H1 (cell line): Measurements from ENCODE around the gene SYT15. TPM values are rescaled to one million over a fixed set of nuclear protein-coding genes. Genes with fewer than 3 reads are reported as not detected.
A peak's percentile ranks its signal among the peaks of the same experiment; 100 is the strongest.

Source experiments
- CTCF ChIA-PET: fragments of 300-600 bp; sonication (Branson Sonifier 250); formaldehyde crosslinking; loops from one replicate; lab custom pipeline; 2021; ENCODE audit not compliant: partially characterized antibody; lab: Charles Lee
- POLR2A ChIA-PET: fragments of 300-600 bp; sonication (Branson Sonifier 250); formaldehyde crosslinking; loops from one replicate; lab custom pipeline; 2021; ENCODE audit warnings: inconsistent platforms; ENCODE audit not compliant: partially characterized antibody; lab: Charles Lee
- DNase-seq, 2 experiments: peaks; one replicate each; pipeline versions ENCODE4 v3.0.0 to v3.0.0-alpha.2; 2010 to 2022; ENCODE audit warnings: low spot score in 2 of 2, low read depth in 1 of 2, mixed read lengths in 1 of 2
- FAIRE-seq: peaks from 2 replicates; lab custom pipeline; 2011; peaks lifted over from hg19 to GRCh38; lab: Jason Lieb, UNC
- H2AFZ ChIP-seq: 2 replicates; pipeline ENCODE4 v1.8.1; 2012; ENCODE audit warnings: low read length, inconsistent platforms
- H2AK5ac ChIP-seq: 2 replicates; pipeline ENCODE4 v1.6.1; 2013; ENCODE audit warnings: low read depth, low read length
- H2BK120ac ChIP-seq: replicated peaks from 2 replicates; pipeline ENCODE3; 2013; ENCODE audit warnings: low read depth, low read length, inconsistent platforms
- H2BK12ac ChIP-seq: 2 replicates; pipeline ENCODE4 v1.6.1; 2013; ENCODE audit warnings: low read depth, low read length
- H2BK15ac ChIP-seq: 2 replicates; pipeline ENCODE4 v1.6.1; 2013; ENCODE audit warnings: low read length
- H2BK20ac ChIP-seq: 2 replicates; pipeline ENCODE4 v1.6.1; 2013; ENCODE audit warnings: low read length
- H2BK5ac ChIP-seq: 2 replicates; pipeline ENCODE4 v1.6.1; 2013; ENCODE audit warnings: low read depth, low read length
- H3K14ac ChIP-seq: 2 replicates; pipeline ENCODE4 v1.6.1; 2013; ENCODE audit warnings: inconsistent platforms; ENCODE audit not compliant: insufficient read length
- H3K18ac ChIP-seq: 2 replicates; pipeline ENCODE4 v1.6.1; 2013; ENCODE audit warnings: low read length; ENCODE audit errors: extremely low read depth
- H3K23ac ChIP-seq: 2 replicates; pipeline ENCODE4 v1.6.1; 2013; ENCODE audit warnings: inconsistent platforms; ENCODE audit not compliant: insufficient read length
- H3K23me2 ChIP-seq: 2 replicates; pipeline ENCODE4 v1.6.1; 2013; ENCODE audit warnings: low read depth, low read length
- H3K27ac ChIP-seq: 2 replicates; pipeline ENCODE4 v1.6.1; 2011; ENCODE audit warnings: low read depth, low read length, inconsistent platforms
- H3K27me3 ChIP-seq, 4 experiments: replicated peaks in 1 of 4; 1 replicate in 1 of 4; 2 replicates in 3 of 4; pipeline versions ENCODE4 v1.6.1 to v1.8.1; 2011 to 2013; ENCODE audit warnings: low read length in 3 of 4, mild to moderate bottlenecking in 3 of 4, inconsistent platforms in 2 of 4, mixed read lengths in 2 of 4, moderate library complexity in 1 of 4; ENCODE audit not compliant: control insufficient read depth in 3 of 4, insufficient read depth in 3 of 4; ENCODE audit errors: extremely low read depth in 1 of 4
- H3K36me3 ChIP-seq, 4 experiments: 2 replicates each; pipeline versions ENCODE4 v1.6.1 to v1.8.1; 2011 to 2013; ENCODE audit warnings: mild to moderate bottlenecking in 4 of 4, low read length in 3 of 4, moderate library complexity in 2 of 4, control low read depth in 1 of 4, inconsistent platforms in 1 of 4; ENCODE audit not compliant: insufficient read depth in 4 of 4, control insufficient read depth in 2 of 4
- H3K4ac ChIP-seq: replicated peaks from 2 replicates; pipeline ENCODE3; 2013; ENCODE audit warnings: low read length, low read depth, mixed read lengths, inconsistent platforms; ENCODE audit not compliant: insufficient read length
- H3K4me1 ChIP-seq, 4 experiments: replicated peaks in 1 of 4; 1 replicate in 1 of 4; 2 replicates in 3 of 4; pipeline versions ENCODE4 v1.6.1 to v1.8.1; 2011 to 2013; ENCODE audit warnings: low read length in 3 of 4, inconsistent platforms in 2 of 4, mixed read lengths in 1 of 4; ENCODE audit not compliant: insufficient read depth in 4 of 4, control insufficient read depth in 3 of 4
- H3K4me2 ChIP-seq, 2 experiments: 2 replicates each; pipeline versions ENCODE4 v1.6.1 to v1.8.1; 2011 to 2013; ENCODE audit warnings: low read depth in 2 of 2, low read length in 2 of 2, control low read depth in 1 of 2, inconsistent platforms in 1 of 2, mild to moderate bottlenecking in 1 of 2; ENCODE audit not compliant: insufficient read depth in 1 of 2
- H3K4me3 ChIP-seq, 4 experiments: fragments of 200-600, 300-600 bp in 1 of 4; sonication (generic), shearing (Covaris generic), sonication (Bioruptor Twin) in 1 of 4; 2 replicates each; pipeline versions ENCODE4 v1.5.1 to v1.8.1; 2011 to 2016; ENCODE audit warnings: low read length in 4 of 4, low read depth in 3 of 4, control low read depth in 2 of 4, inconsistent platforms in 2 of 4, mild to moderate bottlenecking in 2 of 4, mixed read lengths in 1 of 4, moderate library complexity in 1 of 4; ENCODE audit not compliant: insufficient read depth in 2 of 4; ENCODE audit errors: extremely low read depth in 1 of 4
- H3K56ac ChIP-seq: replicated peaks from 2 replicates; pipeline ENCODE3; 2013; ENCODE audit warnings: low read depth, mild to moderate bottlenecking, mixed read lengths, low read length, inconsistent platforms; ENCODE audit not compliant: insufficient read length
- H3K79me1 ChIP-seq: 2 replicates; pipeline ENCODE4 v1.6.1; 2013; ENCODE audit warnings: low read depth, low read length, control low read depth
- H3K79me2 ChIP-seq, 2 experiments: 2 replicates each; pipeline versions ENCODE4 v1.6.1 to v1.8.1; 2012 to 2013; ENCODE audit warnings: low read length in 2 of 2, mild to moderate bottlenecking in 2 of 2, inconsistent platforms in 1 of 2; ENCODE audit not compliant: insufficient read depth in 2 of 2, control insufficient read depth in 1 of 2
- H3K9ac ChIP-seq, 4 experiments: replicated peaks in 1 of 4; 1 replicate in 1 of 4; 2 replicates in 3 of 4; pipeline versions ENCODE4 v1.6.1 to v1.8.1; 2011 to 2013; ENCODE audit warnings: low read depth in 3 of 4, low read length in 3 of 4, control low read depth in 2 of 4, mild to moderate bottlenecking in 2 of 4, moderate library complexity in 2 of 4, inconsistent platforms in 1 of 4; ENCODE audit errors: extremely low read depth in 1 of 4
- H3K9me3 ChIP-seq, 2 experiments: 2 replicates each; pipeline versions ENCODE4 v1.6.1 to v1.8.1; 2012 to 2013; ENCODE audit warnings: mild to moderate bottlenecking in 2 of 2, moderate library complexity in 2 of 2, control low read depth in 1 of 2, inconsistent platforms in 1 of 2, low read depth in 1 of 2, low read length in 1 of 2, mixed read lengths in 1 of 2; ENCODE audit not compliant: insufficient read depth in 2 of 2
- H4K20me1 ChIP-seq, 2 experiments: replicated peaks in 1 of 2; 2 replicates each; pipeline versions ENCODE3 to v1.8.1; 2011 to 2013; ENCODE audit warnings: inconsistent platforms in 2 of 2, low read length in 2 of 2, mild to moderate bottlenecking in 1 of 2; ENCODE audit not compliant: insufficient read depth in 2 of 2, control insufficient read depth in 1 of 2
- H4K5ac ChIP-seq: 2 replicates; pipeline ENCODE4 v1.6.1; 2013; ENCODE audit warnings: low read length, low read depth, mixed read lengths, inconsistent platforms; ENCODE audit not compliant: insufficient read length
- H4K8ac ChIP-seq: 2 replicates; pipeline ENCODE4 v1.8.0; 2013; ENCODE audit warnings: mild to moderate bottlenecking, moderate library complexity, low read length, inconsistent platforms; ENCODE audit not compliant: insufficient read depth; ENCODE audit errors: extremely low read depth
- H4K91ac ChIP-seq: replicated peaks from 2 replicates; pipeline ENCODE3; 2013; ENCODE audit warnings: low read length, mixed read lengths, inconsistent platforms; ENCODE audit not compliant: insufficient read length
- CBX5 ChIP-seq: fragments of 300-800, 300-1000 bp; sonication (generic); IDR thresholded peaks from 2 replicates; pipeline ENCODE4 v1.7.1; 2016; ENCODE audit warnings: antibody characterized with exemption, low read length, low read depth
- POLR2A ChIP-seq, 2 experiments: IDR thresholded peaks; 1 replicate in 1 of 2; 2 replicates in 1 of 2; pipeline ENCODE4 v1.6.1; 2011; ENCODE audit warnings: low read depth in 2 of 2, low read length in 2 of 2, mild to moderate bottlenecking in 2 of 2; ENCODE audit errors: control extremely low read depth in 1 of 2
- TEAD4 ChIP-seq: IDR thresholded peaks from 2 replicates; pipeline ENCODE4 v1.6.1; 2012; ENCODE audit warnings: low read depth, low read length, inconsistent platforms, mixed read lengths
- WGBS, 2 experiments: shearing (Covaris generic) in 1 of 2; methylation state at CpG; one replicate each; pipeline versions ENCODE4 v1.1.6 to v1.1.7; 2013 to 2015; ENCODE audit warnings: low lambda C conversion rate in 2 of 2, mixed read lengths in 2 of 2, inconsistent platforms in 1 of 2, low coverage in 1 of 2, missing lambda C conversion rate in 1 of 2; ENCODE audit not compliant: insufficient replicate concordance in 2 of 2, insufficient coverage in 1 of 2, insufficient read length in 1 of 2; ENCODE audit errors: extremely low coverage in 1 of 2, missing lambda C conversion rate in 1 of 2; 5-methylcytosine and 5-hydroxymethylcytosine counted together
- polyA plus RNA-seq, 7 experiments: library from polyadenylated mRNA; depleted of rRNA in 3 of 7; stranded (reverse) in 5 of 7; unstranded in 2 of 7; fragments of >200 nt in 5 of 7; fragments of 200-250 nt in 2 of 7; gene quantifications; 1 replicate in 5 of 7; 2 replicates in 1 of 7; 4 replicates in 1 of 7; pipeline versions ENCODE4 v1.2.1 to v1.2.3, GENCODE V29; 2011 to 2013; ENCODE audit warnings: missing spikeins in 2 of 7, mixed read lengths in 2 of 7
- total RNA-seq: library from RNA; stranded (reverse); fragmentation: NEBNext Ultra II Directional; extraction: Animal tissue kit (Norgen Biotek cat#: 25700); gene quantifications from 2 replicates; pipeline ENCODE4 v1.2.1, GENCODE V29; 2021

SYT15 gene
- total and polyA plus RNA-seq, 2 of the 8 experiments (the other 6 are each of a cell fraction or from before 2014, with no cell fraction given) = 0.39 to 0.61 TPM

DNA sequence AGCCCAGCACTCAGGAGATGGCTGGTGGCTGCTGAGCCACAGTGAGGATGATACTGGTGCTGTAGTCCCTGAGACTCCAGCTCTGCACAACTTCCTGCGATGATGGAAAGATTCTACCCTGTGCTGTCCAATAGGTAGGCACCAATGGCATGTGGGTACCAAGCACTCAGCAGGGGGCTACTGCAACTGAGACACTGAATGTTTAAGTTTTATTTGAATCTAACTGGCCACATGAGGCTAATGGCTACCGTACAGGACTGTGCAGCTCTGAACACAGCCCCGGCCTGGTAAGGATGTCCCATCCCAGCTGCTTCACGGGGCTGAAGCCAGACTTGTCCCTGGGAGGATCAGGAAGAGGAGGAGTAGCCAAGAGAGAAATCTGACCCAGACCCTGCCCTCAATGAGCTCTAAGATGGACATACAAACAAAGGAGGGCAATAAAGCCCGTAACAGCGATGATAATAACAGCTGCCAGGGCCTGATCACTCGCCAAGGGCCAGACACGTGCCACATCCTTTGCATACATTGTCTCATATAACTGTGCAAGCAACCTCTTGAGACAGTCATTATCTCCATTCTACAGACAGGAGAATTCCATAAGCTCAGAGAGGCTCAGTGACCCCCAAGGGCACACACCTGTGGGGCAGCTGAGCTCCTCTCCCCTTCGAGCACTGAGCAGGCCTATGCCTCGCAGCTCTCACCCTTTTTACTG is 26.2 kb upstream of the SYT15 start:
- H3K18ac ChIP-seq = no peak overlapping the region
- WGBS, 2 experiments = 94% methylated on average over 10 of the region's 10 CpGs; no CpG with 5 or more reads in 1 of the 2 experiments
- no peak overlapping the region for H2AK5ac ChIP-seq
- H3K4me2 ChIP-seq = no peak overlapping the region
- H3K23me2 ChIP-seq = peaks cover 17% of the 10 kb centered on the region
- H3K79me2 ChIP-seq = no peaks in the 10 kb centered on the region
- H2BK12ac ChIP-seq = no peak overlapping the region
- no peak overlapping the region for H3K27ac ChIP-seq
- H2BK120ac ChIP-seq = no peak overlapping the region
- no peak overlapping the region for H3K4me3 ChIP-seq
- ChIA-PET POLR2A (interaction anchor here (0.7 to 5.2 kb wide), 4 partner anchors 8 to 25 kb away, joined by 3 to 44 read pairs (median 4); no protein-coding TSS in a partner anchor), CTCF (interaction anchor here (0.9 to 5.7 kb wide), 7 partner anchors 8 to 1223 kb away, joined by 3 to 65 read pairs (median 6); no protein-coding TSS in a partner anchor)
- no peak overlapping the region for H3K9ac ChIP-seq
- no peak overlapping the region for H2BK15ac ChIP-seq
- peaks cover 15 to 39% (median 17%) of the 10 kb centered on the region in 4 experiments; a peak in 7 of 8 replicates for H3K36me3 ChIP-seq
- peaks cover 11% of the 10 kb centered on the region; the same call in 1 of the 2 replicates for H3K79me1 ChIP-seq
- H4K8ac ChIP-seq = no peak overlapping the region
- no peak overlapping the region for H3K14ac ChIP-seq
- H3K4ac ChIP-seq = no peak overlapping the region
- no peak overlapping the region for H4K91ac ChIP-seq
- H2BK20ac ChIP-seq = no peak overlapping the region
- FAIRE-seq (no peak), DNase-seq (no peak)
- H3K27me3 ChIP-seq = peaks cover 0 to 7% (median 4%) of the 10 kb centered on the region in 4 experiments; a peak in 3 of 7 replicates
- H4K5ac ChIP-seq = no peak overlapping the region
- peaks cover 5 to 26% of the 10 kb centered on the region in 2 experiments for H4K20me1 ChIP-seq
- H2AFZ ChIP-seq = no peak overlapping the region
- no peaks in the 10 kb centered on the region for H3K9me3 ChIP-seq
- H2BK5ac ChIP-seq = no peak overlapping the region
- H3K4me1 ChIP-seq = peaks cover 5 to 19% (median 15%) of the 10 kb centered on the region in 4 experiments
- no peak overlapping the region for H3K56ac ChIP-seq
- H3K23ac ChIP-seq = no peak overlapping the region
- no peak for TF ChIP-seq CBX5
- TF ChIP-seq POLR2A (IDR thresholded peaks at IDR 0.05; ENCODE audit: control extremely low read depth in 1 of 2, low read depth in 2 of 2, low read length in 2 of 2) = 0 out of 3 replicates have a peak, but pooled peaks of 1 of the 2 experiments have one; percentile 28
- no peak for TF ChIP-seq TEAD4
